Endothelial cell of umbilical vein (primary cell): ENCODE measurements around the gene RARA.
"Not testable (repeated sequence)": the region's sequence is repeated elsewhere in the genome, so short reads cannot be mapped to it uniquely, and the experiment has no call there.

Source experiments
- CTCF ChIP-seq, 2 donors: IDR thresholded peaks; 1 replicate in 1 of 2; 2 replicates in 1 of 2; pipeline ENCODE4 v1.5.1; 2011; ENCODE audit warnings: low read length in 2 of 2, mild to moderate bottlenecking in 2 of 2, moderate library complexity in 2 of 2, control low read depth in 1 of 2, inconsistent platforms in 1 of 2, low read depth in 1 of 2; ENCODE audit not compliant: insufficient read depth in 1 of 2; ENCODE audit errors: extremely low read depth in 1 of 2
- EZH2 ChIP-seq: IDR thresholded peaks from 2 replicates; pipeline ENCODE4 v1.6.1; 2012; ENCODE audit warnings: borderline replicate concordance, low read depth, mild to moderate bottlenecking, moderate library complexity, low read length, inconsistent platforms; ENCODE audit not compliant: severe bottlenecking
- MYC ChIP-seq: IDR thresholded peaks from one replicate; pipeline ENCODE4 v1.6.1; 2011; ENCODE audit warnings: mild to moderate bottlenecking, low read depth, low read length
- POLR2A ChIP-seq: IDR thresholded peaks from 2 replicates; pipeline ENCODE4 v1.6.1; 2012; ENCODE audit warnings: low read depth, mild to moderate bottlenecking, control low read depth, low read length
- POLR2AphosphoS5 ChIP-seq: IDR thresholded peaks from 2 replicates; pipeline ENCODE4 v1.6.1; 2012; ENCODE audit warnings: low read depth, mild to moderate bottlenecking, control low read depth, low read length, moderate library complexity; ENCODE audit not compliant: insufficient read depth

GRCh38 chr17:40367728-40368127 lies 58.7 kb downstream of the RARA start:
- TF ChIP-seq CTCF (IDR thresholded peaks at IDR 0.05; ENCODE audit: extremely low read depth in 1 of 2, insufficient read depth in 1 of 2, low read depth in 1 of 2, low read length in 2 of 2); POLR2AphosphoS5; MYC; POLR2A; EZH2: not testable (repeated sequence)
